ENCODE results near the gene SCNN1A. TPM values are rescaled to one million over a fixed set of nuclear protein-coding genes. Genes with fewer than 3 reads are reported as not detected.

The SCNN1A gene
- total and polyA plus RNA-seq, 2 of the 13 experiments (the other 11 are each of a cell fraction or from before 2014, with no cell fraction given) = 1.5 to 14.6 TPM

GRCh38 chr12:6340032-6340638 lies 35.2 kb downstream of the SCNN1A start (continued):
- TF ChIP-seq MBNL3 (CRISPR knock-in tag; conservative IDR thresholded peaks at IDR 0.05) (no peak), ZNF670 (CRISPR knock-in tag; IDR thresholded peaks at IDR 0.05; ENCODE audit: borderline replicate concordance) (no peak), ZNF850 (CRISPR knock-in tag; conservative IDR thresholded peaks at IDR 0.05) (no peak), ZNF530 (CRISPR knock-in tag; IDR thresholded peaks at IDR 0.05; ENCODE audit: low read depth) (no peak), EZH2 (conservative IDR thresholded peaks at IDR 0.05; ENCODE audit: low read depth, low read length) (no peak), CERS6 (CRISPR knock-in tag; IDR thresholded peaks at IDR 0.05) (no peak), PLSCR1 (CRISPR knock-in tag; IDR thresholded peaks at IDR 0.05; ENCODE audit: borderline replicate concordance) (no peak), ZNF839 (CRISPR knock-in tag; IDR thresholded peaks at IDR 0.05; ENCODE audit: borderline replicate concordance) (no peak), KDM2A (CRISPR knock-in tag; IDR thresholded peaks at IDR 0.05; ENCODE audit: borderline replicate concordance, low read depth) (no peak), ZNF557 (CRISPR knock-in tag; IDR thresholded peaks at IDR 0.05) (no peak), RBM39 (IDR thresholded peaks at IDR 0.05; ENCODE audit: low read depth, low read length, poor library complexity, severe bottlenecking) (no peak), AHDC1 (CRISPR knock-in tag; IDR thresholded peaks at IDR 0.05; ENCODE audit: borderline replicate concordance) (no peak), TGIF2 (CRISPR knock-in tag; IDR thresholded peaks at IDR 0.05) (no peak), ZNF800 (CRISPR knock-in tag; IDR thresholded peaks at IDR 0.05) (no peak)
- TF ChIP-seq, protein P1, sequence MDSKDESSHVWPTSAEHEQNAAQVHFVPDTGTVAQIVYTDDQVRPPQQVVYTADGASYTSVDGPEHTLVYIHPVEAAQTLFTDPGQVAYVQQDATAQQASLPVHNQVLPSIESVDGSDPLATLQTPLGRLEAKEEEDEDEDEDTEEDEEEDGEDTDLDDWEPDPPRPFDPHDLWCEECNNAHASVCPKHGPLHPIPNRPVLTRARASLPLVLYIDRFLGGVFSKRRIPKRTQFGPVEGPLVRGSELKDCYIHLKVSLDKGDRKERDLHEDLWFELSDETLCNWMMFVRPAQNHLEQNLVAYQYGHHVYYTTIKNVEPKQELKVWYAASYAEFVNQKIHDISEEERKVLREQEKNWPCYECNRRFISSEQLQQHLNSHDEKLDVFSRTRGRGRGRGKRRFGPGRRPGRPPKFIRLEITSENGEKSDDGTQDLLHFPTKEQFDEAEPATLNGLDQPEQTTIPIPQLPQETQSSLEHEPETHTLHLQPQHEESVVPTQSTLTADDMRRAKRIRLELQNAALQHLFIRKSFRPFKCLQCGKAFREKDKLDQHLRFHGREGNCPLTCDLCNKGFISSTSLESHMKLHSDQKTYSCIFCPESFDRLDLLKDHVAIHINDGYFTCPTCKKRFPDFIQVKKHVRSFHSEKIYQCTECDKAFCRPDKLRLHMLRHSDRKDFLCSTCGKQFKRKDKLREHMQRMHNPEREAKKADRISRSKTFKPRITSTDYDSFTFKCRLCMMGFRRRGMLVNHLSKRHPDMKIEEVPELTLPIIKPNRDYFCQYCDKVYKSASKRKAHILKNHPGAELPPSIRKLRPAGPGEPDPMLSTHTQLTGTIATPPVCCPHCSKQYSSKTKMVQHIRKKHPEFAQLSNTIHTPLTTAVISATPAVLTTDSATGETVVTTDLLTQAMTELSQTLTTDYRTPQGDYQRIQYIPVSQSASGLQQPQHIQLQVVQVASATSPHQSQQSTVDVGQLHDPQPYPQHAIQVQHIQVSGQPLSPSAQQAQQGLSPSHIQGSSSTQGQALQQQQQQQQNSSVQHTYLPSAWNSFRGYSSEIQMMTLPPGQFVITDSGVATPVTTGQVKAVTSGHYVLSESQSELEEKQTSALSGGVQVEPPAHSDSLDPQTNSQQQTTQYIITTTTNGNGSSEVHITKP (CRISPR knock-in tag; IDR thresholded peaks at IDR 0.05; ENCODE audit: low read depth) = no peak

Data from HepG2 (cell line).